ENCODE measurements around the gene ARHGAP8. TPM values are rescaled to one million over a fixed set of nuclear protein-coding genes. Genes with fewer than 3 reads are reported as not detected.

ARHGAP8 gene
- total and polyA plus RNA-seq, 2 experiments from 2014 or later: 24.0 to 50.4 TPM

- no peak for TF ChIP-seq CTCF (IDR thresholded peaks at IDR 0.05; ENCODE audit: poor library complexity)
- no peak for TF ChIP-seq EZH2 (IDR thresholded peaks at IDR 0.05; ENCODE audit: borderline replicate concordance)
- no peak for TF ChIP-seq EZH2phosphoT487 (IDR thresholded peaks at IDR 0.05; ENCODE audit: low read depth, severe bottlenecking, unreplicated experiment)
- Histone ChIP-seq H3K9me3 (ENCODE audit: low read depth) (no peaks in the 10 kb centered on the region), H3K4me1 (ENCODE audit: insufficient read depth) (no peaks in the 10 kb centered on the region), H3K36me3 (replicated peaks; ENCODE audit: insufficient read depth, low read depth) (no peaks in the 10 kb centered on the region), H3K9me2 (replicated peaks; ENCODE audit: insufficient read depth) (no peaks in the 10 kb centered on the region), H3K27me3 (no peaks in the 10 kb centered on the region), H3K4me2 (no peak overlapping the region), H2AFZ (no peak overlapping the region), H3K79me2 (no peaks in the 10 kb centered on the region), H4K20me1 (ENCODE audit: insufficient read depth, poor library complexity, severe bottlenecking) (no peaks in the 10 kb centered on the region), H3K27ac (no peak overlapping the region), H3K4me3 (no peak overlapping the region)
- DNase-seq (ENCODE audit: low spot score): no peak
- WGBS (ENCODE audit: low lambda C conversion rate, missing lambda C conversion rate): 87% methylated on average over 6 of the region's 6 CpGs
Observed at GRCh38 chr22:44909241-44909640, 156.9 kb downstream of the ARHGAP8 start.

Other genes starting within 250 kb of the ARHGAP8 start
- gene PRR5, start 50.4 kb upstream of the ARHGAP8 start, total RNA-seq: 44.2 and 65.1 TPM in 2 replicates
- 84.9 and 91.2 TPM in 2 replicates for gene PRR5, start 50.4 kb upstream of the ARHGAP8 start, polyA plus RNA-seq

All from hepatocyte (in vitro differentiated cells).